ENCODE measurements around the gene ABAT. TPM values are rescaled to one million over a fixed set of nuclear protein-coding genes. Genes with fewer than 3 reads are reported as not detected.
A peak's percentile ranks its signal among the peaks of the same experiment; 100 is the strongest.

The ABAT gene
- total and polyA plus RNA-seq, 2 experiments from 2014 or later = 31.2 to 59.1 TPM

DNA sequence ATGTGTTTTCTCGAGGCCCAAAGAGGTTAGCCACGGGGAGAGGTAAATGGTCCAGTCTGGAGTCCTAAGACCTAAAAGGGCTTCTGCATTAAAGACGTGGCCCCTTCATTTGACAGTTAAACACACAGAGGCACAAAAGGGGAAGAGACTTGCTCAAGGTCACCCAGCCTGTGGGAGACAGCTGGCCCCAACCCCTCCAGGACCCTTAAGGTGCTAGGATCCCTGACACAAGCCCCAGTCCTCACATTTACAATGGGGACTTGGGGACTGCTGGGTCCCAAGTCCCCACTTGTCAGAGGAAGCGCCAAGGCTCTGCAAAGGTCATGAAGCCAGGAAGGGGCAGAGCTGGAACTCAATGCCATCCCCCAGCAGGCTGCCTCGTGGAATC, 1.7 kb downstream of the ABAT start:
- Histone ChIP-seq H3K9me3 (ENCODE audit: low read depth) (no peaks in the 10 kb centered on the region), H3K4me2 (peak overlapping the region; percentile 92), H3K4me3 (no peak overlapping the region), H3K4me1 (ENCODE audit: insufficient read depth) (peaks cover 34% of the 10 kb centered on the region), H3K27me3 (no peaks in the 10 kb centered on the region), H3K79me2 (peaks cover 43% of the 10 kb centered on the region), H3K36me3 (replicated peaks; ENCODE audit: insufficient read depth, low read depth) (no peaks in the 10 kb centered on the region), H4K20me1 (ENCODE audit: insufficient read depth, poor library complexity, severe bottlenecking) (peaks cover 6% of the 10 kb centered on the region), H3K27ac (no peak overlapping the region), H3K9me2 (replicated peaks; ENCODE audit: insufficient read depth) (no peaks in the 10 kb centered on the region), H2AFZ (no peak overlapping the region)
- no peak for DNase-seq (ENCODE audit: low spot score)
- TF ChIP-seq, protein P1, sequence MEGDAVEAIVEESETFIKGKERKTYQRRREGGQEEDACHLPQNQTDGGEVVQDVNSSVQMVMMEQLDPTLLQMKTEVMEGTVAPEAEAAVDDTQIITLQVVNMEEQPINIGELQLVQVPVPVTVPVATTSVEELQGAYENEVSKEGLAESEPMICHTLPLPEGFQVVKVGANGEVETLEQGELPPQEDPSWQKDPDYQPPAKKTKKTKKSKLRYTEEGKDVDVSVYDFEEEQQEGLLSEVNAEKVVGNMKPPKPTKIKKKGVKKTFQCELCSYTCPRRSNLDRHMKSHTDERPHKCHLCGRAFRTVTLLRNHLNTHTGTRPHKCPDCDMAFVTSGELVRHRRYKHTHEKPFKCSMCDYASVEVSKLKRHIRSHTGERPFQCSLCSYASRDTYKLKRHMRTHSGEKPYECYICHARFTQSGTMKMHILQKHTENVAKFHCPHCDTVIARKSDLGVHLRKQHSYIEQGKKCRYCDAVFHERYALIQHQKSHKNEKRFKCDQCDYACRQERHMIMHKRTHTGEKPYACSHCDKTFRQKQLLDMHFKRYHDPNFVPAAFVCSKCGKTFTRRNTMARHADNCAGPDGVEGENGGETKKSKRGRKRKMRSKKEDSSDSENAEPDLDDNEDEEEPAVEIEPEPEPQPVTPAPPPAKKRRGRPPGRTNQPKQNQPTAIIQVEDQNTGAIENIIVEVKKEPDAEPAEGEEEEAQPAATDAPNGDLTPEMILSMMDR (IDR thresholded peaks at IDR 0.05; ENCODE audit: poor library complexity) = no peak
- TF ChIP-seq EZH2 (IDR thresholded peaks at IDR 0.05; ENCODE audit: borderline replicate concordance) (no peak), EZH2phosphoT487 (IDR thresholded peaks at IDR 0.05; ENCODE audit: low read depth, severe bottlenecking, unreplicated experiment) (no peak)
- WGBS (ENCODE audit: low lambda C conversion rate, missing lambda C conversion rate) = 83% methylated on average over 5 of the region's 5 CpGs

DNA sequence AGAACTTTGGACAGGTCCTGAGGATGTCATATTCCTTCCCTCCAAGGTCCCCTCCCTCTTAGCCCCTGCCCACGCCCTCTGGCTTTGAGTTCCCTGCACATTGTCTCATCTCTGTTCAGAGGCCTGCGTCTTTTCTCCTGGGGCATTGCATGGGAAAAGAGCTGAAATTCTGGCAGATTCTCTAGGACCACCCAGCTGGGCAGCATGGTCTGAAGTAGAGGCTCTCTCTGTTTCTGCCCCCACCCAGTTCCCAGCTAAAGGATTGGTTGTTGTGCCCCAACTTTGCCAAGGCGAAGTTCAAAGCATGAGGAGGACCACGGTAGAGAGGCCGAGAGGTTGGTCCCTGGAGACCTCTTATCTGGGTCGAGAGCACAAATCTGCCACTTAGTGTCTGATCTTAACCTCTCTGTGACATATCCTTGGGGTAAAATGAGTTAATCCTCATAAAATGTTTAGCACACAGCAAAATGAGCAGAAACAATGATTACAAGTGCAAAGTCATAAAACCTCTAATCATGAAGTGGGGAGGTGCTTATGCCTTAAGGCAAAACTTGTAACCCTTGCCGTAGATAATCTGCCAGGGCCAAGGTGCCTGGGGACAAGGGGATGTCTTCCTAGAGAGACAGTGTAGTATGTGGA, 2.4 kb downstream of the ABAT start:
- TF ChIP-seq EZH2 (IDR thresholded peaks at IDR 0.05; ENCODE audit: borderline replicate concordance) = no peak
- TF ChIP-seq EZH2phosphoT487 (IDR thresholded peaks at IDR 0.05; ENCODE audit: low read depth, severe bottlenecking, unreplicated experiment) = no peak
- TF ChIP-seq, protein P1 (IDR thresholded peaks at IDR 0.05; ENCODE audit: poor library complexity) = no peak
- no peaks in the 10 kb centered on the region for H3K9me3 ChIP-seq (ENCODE audit: low read depth)
- H2AFZ ChIP-seq = no peak overlapping the region
- H3K4me2 ChIP-seq = peak overlapping the region; percentile 57
- H3K4me3 ChIP-seq = no peak overlapping the region
- no peaks in the 10 kb centered on the region for H3K27me3 ChIP-seq
- 71% methylated on average over 7 of the region's 7 CpGs for WGBS (ENCODE audit: low lambda C conversion rate, missing lambda C conversion rate)
- peaks cover 34% of the 10 kb centered on the region for H3K4me1 ChIP-seq (ENCODE audit: insufficient read depth)
- H3K9me2 ChIP-seq (replicated peaks; ENCODE audit: insufficient read depth) = no peaks in the 10 kb centered on the region
- DNase-seq (ENCODE audit: low spot score) = no peak
- peaks cover 6% of the 10 kb centered on the region for H4K20me1 ChIP-seq (ENCODE audit: insufficient read depth, poor library complexity, severe bottlenecking)
- peak overlapping the region; percentile 63 for H3K27ac ChIP-seq
- no peaks in the 10 kb centered on the region for H3K36me3 ChIP-seq (replicated peaks; ENCODE audit: insufficient read depth, low read depth)
- peaks cover 43% of the 10 kb centered on the region for H3K79me2 ChIP-seq

DNA sequence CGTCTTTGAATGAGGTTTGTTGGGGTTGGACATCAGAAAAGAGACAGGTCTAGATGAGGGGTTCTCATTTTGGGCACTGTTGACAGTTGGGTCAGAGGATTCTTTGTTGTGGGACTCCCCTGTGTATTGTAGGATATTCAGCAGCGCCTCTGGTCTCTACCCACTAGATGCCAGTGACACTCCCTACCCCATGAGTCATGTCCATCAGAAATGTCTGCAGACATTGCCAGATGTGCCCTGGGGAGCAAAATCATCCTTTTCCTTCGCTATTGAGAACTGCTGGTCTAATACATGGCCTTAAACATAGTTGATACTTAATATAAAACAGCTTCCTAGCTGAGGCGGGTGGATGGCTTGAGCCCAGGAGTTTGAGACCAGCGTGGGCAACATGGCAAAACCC, 3.1 kb downstream of the ABAT start:
- H3K27me3 ChIP-seq = no peaks in the 10 kb centered on the region
- peaks cover 6% of the 10 kb centered on the region for H4K20me1 ChIP-seq (ENCODE audit: insufficient read depth, poor library complexity, severe bottlenecking)
- H3K9me2 ChIP-seq (replicated peaks; ENCODE audit: insufficient read depth) = no peaks in the 10 kb centered on the region
- TF ChIP-seq EZH2 (IDR thresholded peaks at IDR 0.05; ENCODE audit: borderline replicate concordance) (no peak), EZH2phosphoT487 (IDR thresholded peaks at IDR 0.05; ENCODE audit: low read depth, severe bottlenecking, unreplicated experiment) (no peak)
- TF ChIP-seq, protein P1 (IDR thresholded peaks at IDR 0.05; ENCODE audit: poor library complexity) = no peak
- no peak overlapping the region for H2AFZ ChIP-seq
- peak overlapping the region; percentile 63 for H3K27ac ChIP-seq
- WGBS (ENCODE audit: low lambda C conversion rate, missing lambda C conversion rate) = 96% methylated on average over 5 of the region's 5 CpGs
- peaks cover 34% of the 10 kb centered on the region for H3K4me1 ChIP-seq (ENCODE audit: insufficient read depth)
- H3K9me3 ChIP-seq (ENCODE audit: low read depth) = no peaks in the 10 kb centered on the region
- peaks cover 43% of the 10 kb centered on the region for H3K79me2 ChIP-seq
- no peak for DNase-seq (ENCODE audit: low spot score)
- H3K4me3 ChIP-seq = no peak overlapping the region
- H3K36me3 ChIP-seq (replicated peaks; ENCODE audit: insufficient read depth, low read depth) = no peaks in the 10 kb centered on the region
- peak overlapping the region; percentile 57 for H3K4me2 ChIP-seq
